GM19043 (cell line): ENCODE data around the gene C3orf18.
A peak's percentile ranks its signal among the peaks of the same experiment; 100 is the strongest.

ENCODE experiments used
- ATAC-seq: cut with Tn5 transposase; IDR thresholded peaks from one replicate; pipeline ENCODE4 v1.9.1; 2021; ENCODE audit warnings: low read depth; ENCODE audit not compliant: unreplicated experiment

The C3orf18 gene

DNA sequence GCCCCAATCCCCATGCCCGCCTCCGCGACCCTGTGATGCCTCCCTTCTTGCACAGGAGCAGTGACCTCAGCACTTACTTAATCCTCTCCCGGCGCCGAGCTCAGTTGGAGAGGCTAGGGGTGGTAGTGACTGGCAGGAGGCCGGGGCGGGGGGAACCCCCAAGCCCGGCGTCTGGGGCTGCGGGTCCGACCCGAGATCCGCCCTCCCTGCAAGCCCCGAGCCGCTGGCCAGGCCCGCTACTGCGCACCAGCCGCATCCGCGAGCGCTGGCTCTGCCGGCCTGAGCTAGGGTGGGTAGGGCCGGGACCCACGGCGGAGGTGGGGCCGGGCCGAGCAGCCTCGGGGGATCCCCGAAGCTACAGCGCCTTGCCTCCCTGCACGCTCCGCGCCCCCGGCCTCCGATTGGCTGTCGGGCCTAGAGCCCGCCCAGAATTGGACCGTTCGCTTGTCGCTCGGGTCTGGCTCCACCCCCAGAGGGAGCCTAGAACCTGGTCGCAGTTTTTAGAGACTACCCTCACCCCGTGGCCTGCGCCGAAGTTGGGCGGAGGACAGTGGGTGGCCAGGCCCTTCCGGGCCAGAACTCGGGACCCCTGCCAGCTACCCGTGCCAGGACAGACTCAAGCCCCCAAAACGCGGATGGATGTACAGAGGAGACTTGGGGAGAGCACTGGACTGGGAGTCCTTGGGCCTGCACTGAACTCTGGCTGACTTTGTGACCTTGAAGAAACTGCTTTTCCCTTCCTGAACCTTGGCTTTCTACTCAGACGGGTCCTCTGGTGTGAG, at the start of gene C3orf18:
Gene C3orf18 (minus strand): TSS at position 362 of the 782 bp plus-strand sequence. CDS start 2,048 bp downstream, outside the sequence.
- ATAC-seq: peak; percentile 80

DNA sequence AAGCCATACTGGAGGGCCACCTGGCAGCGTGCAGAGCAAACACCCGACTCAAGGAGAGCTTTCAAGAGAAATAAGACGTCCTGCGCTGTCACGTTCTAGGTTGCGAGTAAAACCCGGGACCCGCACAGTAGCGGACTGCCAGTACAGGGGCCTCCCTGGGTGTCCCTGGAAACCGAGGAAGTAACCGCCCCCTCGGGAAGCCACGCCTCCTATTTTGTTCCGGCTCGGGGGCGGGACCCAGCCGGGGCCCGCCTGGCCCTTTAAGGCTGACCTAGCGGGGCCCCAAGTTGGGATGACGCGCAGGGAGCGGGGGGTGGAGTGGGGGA, 49.2 kb upstream of the C3orf18 start:
- ATAC-seq: peak; percentile 60

DNA sequence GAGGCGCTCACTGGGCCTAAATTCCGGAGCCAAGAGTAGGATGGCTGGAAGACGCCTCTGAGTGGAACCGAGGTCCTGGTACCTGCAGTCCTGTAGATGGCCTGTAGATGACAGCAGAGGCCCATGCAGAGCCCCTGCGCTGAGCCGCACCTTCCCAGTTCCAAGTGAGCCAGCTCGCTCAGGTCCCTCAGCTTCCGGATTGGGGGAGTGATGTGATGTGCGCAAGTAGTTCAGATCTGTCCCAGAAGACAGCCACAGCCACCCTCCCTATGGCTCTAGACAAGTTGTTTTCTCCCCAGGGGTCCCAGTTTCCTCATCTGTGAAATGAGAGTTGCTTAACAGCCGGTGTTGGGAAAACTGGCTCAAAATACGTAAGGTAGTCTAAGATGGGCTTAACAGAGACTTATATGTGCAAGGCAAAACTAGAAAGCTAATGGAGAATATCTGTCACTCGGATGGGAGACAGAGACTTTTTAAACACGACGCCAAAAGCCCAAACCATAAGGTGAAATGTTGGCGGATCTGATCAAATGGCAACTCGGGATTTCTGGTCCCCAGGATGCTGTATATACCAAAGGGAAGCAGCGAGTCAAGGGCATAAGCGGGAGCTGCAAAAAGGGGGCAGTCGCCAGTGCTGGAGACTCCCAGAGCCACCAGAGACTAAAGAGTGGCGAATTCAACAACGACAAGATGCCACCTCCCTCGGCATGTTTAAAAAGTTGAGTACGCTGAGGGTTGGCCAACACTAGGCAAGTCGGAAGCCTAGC, 48.6 kb upstream of the C3orf18 start:
- ATAC-seq: no peak

DNA sequence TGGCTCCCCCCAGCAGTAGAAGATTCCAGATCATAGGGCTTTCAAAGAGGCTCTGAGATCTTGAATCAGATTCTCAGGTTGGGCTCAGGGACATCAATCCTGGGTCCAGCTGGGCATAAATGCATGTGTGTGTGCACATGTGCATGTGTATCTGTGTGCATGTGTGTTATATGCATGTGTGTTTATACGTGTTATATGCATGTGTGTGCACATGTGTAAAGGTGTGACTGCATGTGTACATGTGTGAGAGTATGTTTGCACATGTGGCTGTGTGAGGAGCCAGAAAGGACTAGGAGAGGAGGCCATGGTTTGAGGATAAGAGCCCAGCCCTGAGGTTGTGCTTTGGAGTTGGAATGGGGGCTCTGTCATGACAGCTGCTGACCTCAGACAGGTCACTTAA, 47.6 kb upstream of the C3orf18 start:
- ATAC-seq: no peak

DNA sequence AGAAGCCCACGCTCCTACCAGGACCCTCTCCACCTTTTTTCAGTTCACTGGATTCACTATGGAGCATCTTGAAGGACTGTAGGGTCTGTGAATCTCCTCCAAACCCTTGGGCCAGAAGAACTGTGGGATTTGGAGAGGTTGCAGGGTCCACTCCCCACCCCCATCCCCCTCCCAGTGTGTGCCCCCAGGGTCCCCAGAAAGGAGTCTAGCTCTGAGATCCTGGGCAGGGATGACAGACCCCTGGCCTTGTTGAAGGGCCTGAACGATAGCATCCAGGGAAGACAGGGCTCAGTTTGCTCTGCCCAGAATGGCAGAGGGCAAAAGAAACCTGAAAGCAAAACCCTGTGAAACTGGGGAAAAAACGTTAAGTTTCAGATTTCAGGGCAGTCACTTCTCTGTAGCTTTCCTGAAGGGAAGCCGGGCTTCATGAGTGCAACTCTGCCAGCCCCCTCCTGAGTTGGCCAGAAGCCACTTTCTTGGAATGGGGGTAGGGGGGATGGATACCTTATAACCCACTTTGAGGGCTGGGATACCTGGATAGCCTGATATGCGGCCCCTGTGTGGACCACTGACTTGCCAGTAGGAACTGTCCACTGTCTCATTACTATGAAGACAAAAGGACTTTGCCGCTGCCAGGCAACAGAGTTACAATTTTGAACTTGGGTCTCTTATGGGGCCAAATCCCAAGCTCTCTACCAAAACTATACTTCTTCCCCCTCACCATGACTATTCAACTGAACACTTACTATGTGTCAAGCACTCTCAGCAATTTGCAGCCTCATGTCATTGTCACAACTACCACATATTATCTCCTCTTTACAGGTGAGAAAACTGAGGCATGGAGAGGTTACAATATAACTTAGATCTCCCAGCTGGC, 45.7 kb upstream of the C3orf18 start:
- ATAC-seq: no peak

DNA sequence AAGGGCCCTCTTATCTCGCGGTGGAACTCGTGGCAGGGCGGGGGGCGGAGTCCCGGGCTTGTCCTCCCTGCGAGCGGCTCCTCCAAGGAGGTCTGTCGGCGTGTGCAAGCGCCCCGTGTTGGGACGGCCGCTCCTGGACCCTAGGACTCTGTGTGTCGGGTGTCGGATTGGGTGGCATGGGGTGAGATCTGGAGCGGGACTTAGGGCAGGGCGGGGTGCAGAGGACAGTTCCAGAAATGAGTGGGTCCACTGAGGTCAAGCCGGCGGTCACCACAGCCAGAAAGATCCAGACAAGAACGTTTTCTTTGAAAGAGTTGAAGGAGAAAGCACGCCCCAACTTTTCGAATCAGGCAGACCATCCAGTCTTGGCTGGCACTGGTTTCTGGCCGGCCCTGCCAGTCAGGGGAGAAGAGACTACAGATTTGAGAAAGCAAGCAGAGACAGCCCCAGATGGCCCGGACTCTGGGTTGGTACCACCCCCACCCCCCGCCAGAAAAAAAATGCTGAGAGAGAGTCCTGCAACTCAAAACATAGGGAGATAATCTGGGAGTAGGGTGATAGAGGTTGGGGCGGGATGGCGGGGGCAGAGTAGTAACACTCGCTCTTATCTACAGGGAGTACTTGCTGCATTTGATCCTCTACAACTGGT, 44.8 kb upstream of the C3orf18 start:
- ATAC-seq: peak; percentile 5

DNA sequence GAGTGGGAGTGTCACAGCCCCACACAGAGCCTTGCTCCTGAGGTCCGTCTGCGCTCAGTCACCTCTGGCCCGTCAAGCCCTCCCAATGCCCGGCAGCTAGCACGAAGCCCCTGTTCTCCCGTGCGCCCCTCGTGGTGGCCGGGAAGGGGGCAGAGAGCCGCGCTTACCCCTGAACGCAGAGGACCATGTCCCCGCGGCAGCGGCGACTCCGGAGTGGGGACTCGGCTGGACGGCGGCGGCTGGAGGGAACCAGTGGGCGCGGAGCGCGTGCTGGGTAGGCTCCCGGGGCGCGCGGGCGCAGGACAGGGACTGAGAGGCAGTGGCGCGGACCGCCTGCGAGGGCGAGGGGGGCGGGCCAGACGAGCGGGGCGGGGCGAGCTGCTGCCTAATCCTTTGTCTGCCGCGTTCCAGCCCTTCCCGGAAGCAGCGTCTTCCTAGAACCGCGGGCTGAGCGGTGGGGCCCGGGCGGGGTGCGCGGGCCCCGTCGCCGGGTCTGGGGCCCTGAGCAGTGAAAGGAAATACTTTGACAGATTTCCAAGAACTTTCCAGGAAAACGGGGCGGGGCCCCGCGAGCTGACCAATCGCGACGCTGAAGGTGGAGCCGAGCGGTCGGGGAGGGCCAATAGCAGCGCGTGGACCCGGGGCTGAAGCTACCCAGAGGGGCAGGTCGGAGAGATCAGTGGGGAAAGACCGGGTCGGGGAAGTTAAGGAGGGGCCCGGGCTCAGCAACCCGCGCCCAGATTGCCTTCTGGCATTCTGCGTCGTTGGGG, 44.1 kb upstream of the C3orf18 start, which contains the start of gene CISH:
Gene CISH (minus strand): TSS at position 311 of the 770 bp plus-strand sequence. CDS start 124 bp downstream, at position 187.
- ATAC-seq: peak; percentile 69

DNA sequence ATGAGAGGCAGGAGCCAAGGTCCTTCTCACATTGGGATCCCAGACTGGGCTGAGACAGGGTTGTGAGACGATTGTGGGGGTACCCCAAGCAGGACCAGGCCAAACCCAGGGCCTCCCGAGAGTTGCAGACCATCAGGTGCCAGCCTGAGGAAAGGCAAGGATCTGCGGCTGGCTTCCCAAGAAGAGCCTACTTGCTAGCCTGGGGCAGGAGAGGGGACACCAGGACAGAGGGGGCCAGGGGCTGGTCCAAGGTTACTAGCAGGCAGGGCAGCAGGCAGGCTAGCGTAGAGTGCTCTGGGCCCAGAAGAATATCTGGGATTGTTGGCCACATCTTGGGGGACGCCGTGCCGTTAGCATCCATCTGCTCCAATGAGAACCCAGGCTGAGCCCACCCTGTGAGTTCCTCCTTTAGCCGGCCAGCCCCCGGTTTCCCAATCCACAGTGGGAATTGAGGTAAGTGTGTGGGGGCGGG, 43.5 kb upstream of the C3orf18 start:
- no peak for ATAC-seq

DNA sequence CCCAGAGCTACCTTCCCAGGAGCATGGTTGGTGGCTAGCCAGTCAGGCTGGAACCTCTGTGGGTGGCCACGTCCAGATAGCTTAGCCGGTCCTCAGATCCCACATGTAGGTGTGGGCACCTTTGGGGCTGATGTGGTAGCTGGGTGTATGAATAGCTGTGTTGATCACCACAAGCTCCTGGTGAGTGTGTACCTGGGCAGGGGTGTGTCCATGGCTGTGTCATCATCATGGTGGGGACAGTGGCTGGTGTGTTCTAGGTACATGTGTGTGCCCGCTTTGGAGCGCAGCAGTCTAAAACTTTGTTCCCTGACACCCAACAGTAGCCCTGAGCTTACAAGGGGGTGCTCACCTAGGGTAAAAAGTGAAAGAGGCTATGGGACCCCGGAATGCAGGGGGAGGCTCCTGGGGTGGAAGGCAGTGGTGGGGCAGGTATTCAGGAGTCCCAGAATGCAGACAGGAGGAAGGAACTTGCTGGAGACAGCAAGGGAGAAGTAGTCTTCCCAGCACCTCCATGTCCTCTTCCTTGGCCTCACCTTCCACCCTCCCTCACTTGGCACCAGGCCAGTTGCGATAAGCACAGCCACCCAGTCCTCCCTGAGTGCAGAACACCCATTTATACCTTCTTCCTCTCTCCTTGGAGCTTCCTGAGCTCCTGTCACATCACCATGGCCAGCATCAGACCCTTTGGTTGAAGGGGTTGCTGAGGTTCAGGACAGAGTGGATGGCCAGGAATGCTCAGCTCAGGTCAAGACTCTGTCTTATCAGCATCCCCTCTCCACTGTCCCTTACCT, 42.8 kb upstream of the C3orf18 start:
- no peak for ATAC-seq

DNA sequence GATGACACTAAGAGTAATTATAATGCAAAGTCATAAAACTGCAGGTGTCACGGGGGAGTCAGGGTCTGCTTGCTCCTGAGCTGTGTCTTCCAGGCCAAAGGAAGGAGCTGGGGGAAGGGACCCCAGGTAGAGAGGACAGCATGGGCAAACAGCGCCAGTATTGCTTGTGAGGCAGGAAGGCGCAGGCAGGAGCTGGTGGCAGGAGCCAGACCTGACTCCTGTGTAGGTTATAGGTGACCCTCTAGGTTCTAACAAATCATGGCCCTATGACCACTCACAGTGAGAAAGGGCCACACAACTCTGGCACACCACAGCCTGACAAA, 42.2 kb upstream of the C3orf18 start:
- ATAC-seq: no peak

DNA sequence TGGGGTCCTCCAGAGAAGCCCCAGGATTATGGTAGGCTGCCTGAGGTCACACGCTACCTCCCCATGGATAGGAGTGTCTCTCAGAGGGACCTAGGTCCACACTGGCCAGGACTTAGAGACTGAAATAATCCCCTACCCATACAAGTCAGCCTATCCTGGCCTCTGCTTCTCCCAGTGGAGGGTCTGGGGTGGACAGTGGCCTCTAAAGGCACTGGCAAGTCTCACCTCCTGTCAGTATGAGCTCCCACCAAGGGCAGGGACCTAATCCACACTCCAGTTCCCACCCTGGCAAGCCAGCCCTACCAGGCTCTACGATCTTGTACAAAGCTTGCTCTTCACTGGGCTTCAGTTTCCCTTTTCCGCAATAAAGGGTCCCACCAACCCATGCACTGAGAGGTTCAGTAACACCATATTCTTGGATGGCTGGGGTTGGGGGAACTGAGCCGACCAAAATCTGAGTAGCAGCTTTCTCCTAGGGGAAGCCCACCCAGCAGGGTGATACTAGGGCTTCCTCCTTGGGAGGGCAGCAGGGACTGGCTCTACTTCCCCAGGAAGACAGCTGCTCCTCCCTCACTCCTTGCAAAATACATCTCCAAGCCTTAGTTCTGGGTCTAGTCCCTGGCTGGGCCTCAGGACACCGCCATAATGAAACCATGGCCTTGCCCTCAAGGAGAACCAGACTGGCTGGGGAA, 41.7 kb upstream of the C3orf18 start:
- ATAC-seq: no peak

DNA sequence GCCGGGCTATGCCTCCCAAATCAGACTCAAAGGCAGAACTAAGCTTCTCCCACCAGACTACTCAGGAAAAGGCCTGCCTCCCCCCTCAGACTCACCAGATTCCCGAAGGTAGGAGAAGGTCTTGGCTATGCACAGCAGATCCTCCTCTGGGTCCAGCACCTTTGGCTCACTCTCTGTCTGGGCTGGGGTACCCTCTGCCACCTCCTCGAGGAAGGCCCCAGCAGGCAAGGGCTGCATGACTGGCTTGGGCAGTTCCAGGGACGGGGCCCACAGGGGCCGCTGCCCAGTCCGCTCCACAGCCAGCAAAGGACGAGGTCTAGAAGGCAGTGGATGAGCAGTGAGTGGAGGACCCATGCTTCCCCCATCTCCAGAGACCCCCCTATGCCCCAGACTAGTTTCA, 40.7 kb upstream of the C3orf18 start:
- ATAC-seq: no peak

DNA sequence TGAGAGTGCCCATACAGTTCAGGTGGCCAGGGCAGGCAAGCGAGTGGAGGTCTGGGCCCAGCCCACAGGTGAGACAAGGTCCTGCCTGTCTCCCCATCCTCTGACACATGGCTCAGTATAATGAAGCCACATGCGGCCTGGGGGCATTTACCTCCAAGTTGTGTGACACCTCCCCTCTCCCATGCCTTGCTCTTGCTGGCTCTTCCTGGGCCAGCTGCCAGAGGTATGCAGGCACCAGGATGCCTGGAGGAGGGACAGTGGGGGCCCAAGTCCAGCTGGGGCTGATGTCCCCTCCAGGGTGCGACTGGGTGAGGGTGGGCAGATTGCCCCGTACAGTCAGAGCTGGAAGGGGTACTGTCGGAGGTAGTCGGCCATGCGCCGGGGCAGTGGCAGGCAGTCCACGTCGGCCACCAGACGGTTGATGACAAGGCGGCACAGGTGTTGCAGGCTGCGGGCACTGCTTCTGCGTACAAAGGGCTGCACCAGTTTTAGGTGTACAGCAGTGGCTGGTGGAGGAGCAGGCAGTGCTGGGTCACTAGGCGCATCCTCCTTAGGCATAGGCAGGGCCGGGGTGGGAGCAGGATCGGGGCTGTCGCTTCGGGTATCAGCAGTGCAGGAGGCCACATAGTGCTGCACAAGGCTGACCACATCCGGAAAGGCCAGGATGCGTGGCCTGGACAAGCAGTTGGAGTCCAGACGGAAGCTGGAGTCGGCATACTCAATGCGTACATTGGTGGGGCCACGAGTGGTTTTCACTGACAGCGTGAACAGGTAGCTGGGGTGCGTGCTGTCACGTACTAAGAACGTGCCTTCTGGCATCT, 39.9 kb upstream of the C3orf18 start:
- ATAC-seq: no peak

DNA sequence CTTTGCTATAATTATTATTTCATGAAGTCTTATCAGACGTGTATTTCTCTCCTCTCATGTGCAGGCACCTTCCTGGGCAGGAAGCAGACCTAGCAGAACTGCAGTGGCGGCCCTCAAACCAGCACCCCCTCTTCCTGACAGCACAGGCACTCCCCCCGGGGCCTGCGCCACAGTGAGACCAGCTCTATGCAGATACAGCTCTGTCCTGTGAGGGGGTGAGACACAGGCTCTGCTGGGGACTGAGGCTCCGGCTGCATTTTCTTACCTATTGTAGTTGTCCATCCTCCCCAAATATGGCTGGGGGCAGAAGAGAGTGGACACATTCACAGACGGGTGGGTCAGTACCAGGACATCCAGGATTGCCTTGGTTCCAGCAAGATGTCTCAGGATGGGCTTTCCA, 39.0 kb upstream of the C3orf18 start:
- ATAC-seq: no peak

DNA sequence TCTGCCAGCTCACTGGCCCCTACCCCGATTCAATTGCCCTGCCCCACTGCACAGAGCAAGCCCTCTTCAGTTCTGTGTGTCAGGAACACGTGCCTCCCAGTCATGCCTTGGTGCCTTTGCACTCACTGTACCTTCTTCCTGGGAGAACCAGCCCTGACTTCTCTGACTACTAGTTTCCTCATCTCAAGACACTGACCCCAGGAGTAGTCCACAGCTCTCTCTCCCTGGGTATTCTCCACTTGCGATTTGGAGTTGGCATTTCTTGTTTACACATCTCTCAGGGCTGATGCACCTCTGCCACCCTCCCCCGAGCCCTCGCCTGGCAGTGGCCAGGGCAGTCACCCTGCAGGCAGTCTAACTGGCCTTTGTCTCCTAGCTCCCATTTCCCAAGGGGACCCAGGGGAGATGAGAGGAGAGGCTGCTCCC, 38.4 kb upstream of the C3orf18 start:
- no peak for ATAC-seq

DNA sequence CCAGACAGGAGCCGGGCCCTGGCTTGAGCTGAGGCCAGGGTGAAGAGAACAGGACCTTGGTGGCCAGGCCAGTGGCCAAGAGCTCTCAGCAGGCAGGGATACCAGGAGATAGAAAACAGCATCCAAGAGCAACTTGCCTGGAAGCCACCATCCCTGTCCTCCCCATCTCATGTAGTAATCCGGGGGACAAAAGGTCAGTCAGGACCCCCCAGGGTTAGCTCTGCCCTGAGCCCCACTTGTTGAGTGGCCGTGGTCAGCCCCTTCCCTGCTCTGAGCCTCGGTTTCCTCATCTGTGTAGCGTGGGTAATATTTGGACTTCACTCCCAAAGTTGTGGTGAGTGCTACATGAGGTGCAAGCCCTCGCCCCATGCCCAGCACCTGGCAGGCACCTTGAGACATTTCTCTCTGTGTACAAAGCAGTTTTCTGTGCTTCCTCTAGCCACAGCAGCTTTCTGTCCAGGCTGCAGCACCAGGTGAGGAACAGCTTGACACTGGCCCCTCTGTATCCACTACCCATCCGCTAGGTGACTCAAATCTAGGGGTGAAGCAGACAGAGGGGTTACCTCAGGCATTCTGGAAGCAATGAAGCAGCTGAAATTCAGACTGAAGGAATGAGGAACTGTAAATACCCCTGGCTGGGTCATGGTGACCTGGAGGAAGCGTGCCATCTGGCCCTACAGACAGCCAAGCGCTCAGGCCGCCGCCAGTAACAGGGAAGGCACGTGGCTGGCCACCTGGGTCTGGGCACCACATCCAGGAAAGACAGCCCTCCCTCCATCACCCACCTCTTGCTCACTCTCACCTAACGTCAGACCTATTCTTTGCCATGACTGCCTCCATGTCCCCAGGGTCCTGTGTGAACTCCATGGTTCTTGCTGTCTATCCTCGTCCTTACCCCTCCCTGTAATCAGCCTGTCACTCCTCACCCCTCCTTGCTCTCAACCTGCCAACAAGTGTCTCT, 37.4 kb upstream of the C3orf18 start:
- ATAC-seq: no peak
